Lung (tissue), 12 donors: ENCODE data around the gene TRMT44. TPM values are rescaled to one million over a fixed set of nuclear protein-coding genes. Genes with fewer than 3 reads are reported as not detected.

Experiments used
- ATAC-seq: fragments of 200-7000 bp; cut with Tn5 transposase; one replicate; pipeline ENCODE4 v1.9.1; 2020; ENCODE audit warnings: moderate number of reproducible peaks; ENCODE audit not compliant: insufficient read depth, low FRiP score
- DNase-seq, 3 donors: peaks; one replicate each; pipeline ENCODE4 v3.0.0-alpha.2; 2013 to 2017
- H3K27ac ChIP-seq, 2 donors: one replicate each; pipeline ENCODE4 v1.5.1; 2013; ENCODE audit warnings: mild to moderate bottlenecking in 2 of 2, moderate library complexity in 2 of 2, control low read depth in 1 of 2, inconsistent platforms in 1 of 2, low read depth in 1 of 2, low read length in 1 of 2
- H3K27me3 ChIP-seq, 3 donors: one replicate each; pipeline ENCODE4 v1.5.1; 2013; ENCODE audit warnings: low read length in 2 of 3; ENCODE audit not compliant: control insufficient read depth in 3 of 3, insufficient read depth in 3 of 3
- H3K36me3 ChIP-seq, 4 donors: one replicate each; pipeline ENCODE4 v1.5.1; 2013; ENCODE audit warnings: low read length in 4 of 4, mild to moderate bottlenecking in 1 of 4, moderate library complexity in 1 of 4; ENCODE audit not compliant: control insufficient read depth in 4 of 4, insufficient read depth in 4 of 4
- H3K4me1 ChIP-seq, 5 donors: one replicate each; pipeline ENCODE4 v1.5.1; 2013; ENCODE audit warnings: low read length in 5 of 5, mild to moderate bottlenecking in 2 of 5, moderate library complexity in 1 of 5; ENCODE audit not compliant: control insufficient read depth in 5 of 5, insufficient read depth in 5 of 5
- H3K4me3 ChIP-seq: one replicate; pipeline ENCODE4 v1.5.1; 2013; ENCODE audit warnings: mild to moderate bottlenecking, control low read depth, moderate library complexity
- H3K9ac ChIP-seq, 2 donors: one replicate each; pipeline ENCODE4 v1.5.1; 2013; ENCODE audit warnings: low read length in 2 of 2, control low read depth in 1 of 2; ENCODE audit not compliant: insufficient read depth in 1 of 2
- H3K9me3 ChIP-seq, 4 donors: one replicate each; pipeline ENCODE4 v1.5.1; 2013; ENCODE audit warnings: low read length in 3 of 4, mild to moderate bottlenecking in 1 of 4, moderate library complexity in 1 of 4; ENCODE audit not compliant: control insufficient read depth in 4 of 4, insufficient read depth in 3 of 4
- CTCF ChIP-seq: IDR thresholded peaks from 2 replicates; pipeline ENCODE4 v1.5.1; 2012; ENCODE audit warnings: mild to moderate bottlenecking; ENCODE audit errors: control extremely low read depth, extremely low read depth
- WGBS, 2 donors: extraction: QIAGEN DNeasy Blood & Tissue Kit; methylation state at CpG; one replicate each; pipeline ENCODE4 v1.1.7; 2013; 5-methylcytosine and 5-hydroxymethylcytosine counted together
- polyA plus RNA-seq, 2 donors: library from polyadenylated mRNA; stranded (reverse); fragments of 200-250 nt; gene quantifications; one replicate each; pipeline ENCODE4 v1.2.1, GENCODE V29; 2013
- total RNA-seq, 2 donors: library from RNA; depleted of rRNA in 1 of 2; stranded (reverse); fragments of >200 nt in 1 of 2; gene quantifications; one replicate each; pipeline ENCODE4 v1.2.1, GENCODE V29; 2014 to 2021
- donor health status: control.
- donor health status: control.
- donor health status: Bipolar disorder and iron deficiency.
- donor health status: healthy.
- donor health status: DM: yes; HTN: yes; CAD: no.

TRMT44 gene
- total and polyA plus RNA-seq, 4 donors = 7.3 to 24.8 (median 15.0) TPM

- Histone ChIP-seq H3K4me1 (peaks cover 0 to 15% (median 0%) of the 10 kb centered on the region in 5 donors), H3K36me3 (peaks cover 1 to 35% (median 26%) of the 10 kb centered on the region in 4 donors), H3K9ac (no peak overlapping the region), H3K27ac (no peak overlapping the region), H3K9me3 (no peaks in the 10 kb centered on the region), H3K4me3 (no peak overlapping the region), H3K27me3 (no peaks in the 10 kb centered on the region)
- TF ChIP-seq CTCF = no peak
- 80 to 84% methylated on average over 17 of the region's 17 CpGs for WGBS, 2 donors
- ATAC-seq (peak; percentile 30), DNase-seq (no peak)
Measured at GRCh38 chr4:8409264-8410065, 31.1 kb upstream of the TRMT44 start.

- Histone ChIP-seq H3K27me3 (no peaks in the 10 kb centered on the region), H3K4me3 (no peak overlapping the region), H3K4me1 (peaks cover 0 to 15% (median 0%) of the 10 kb centered on the region in 5 donors), H3K9me3 (no peaks in the 10 kb centered on the region), H3K27ac (no peak overlapping the region), H3K9ac (no peak overlapping the region), H3K36me3 (peaks cover 7 to 40% (median 29%) of the 10 kb centered on the region in 4 donors)
- ATAC-seq (no peak), DNase-seq (no peak)
- TF ChIP-seq CTCF = no peak
- WGBS, 2 donors = 80 to 83% methylated on average over 9 of the region's 9 CpGs
Measured at GRCh38 chr4:8410066-8410625, 30.4 kb upstream of the TRMT44 start.

- DNase-seq = peak; percentile 68 to 70 (median 69)
- no peak overlapping the region for H3K9ac ChIP-seq
- H3K36me3 ChIP-seq = peaks cover 7 to 44% (median 28%) of the 10 kb centered on the region in 4 donors
- no peak for ATAC-seq
- WGBS, 2 donors = 64 to 77% methylated on average over 26 of the region's 26 CpGs
- peaks cover 0 to 15% (median 0%) of the 10 kb centered on the region in 5 donors for H3K4me1 ChIP-seq
- no peak overlapping the region for H3K27ac ChIP-seq
- H3K9me3 ChIP-seq = no peaks in the 10 kb centered on the region
- H3K4me3 ChIP-seq = no peak overlapping the region
- no peak for TF ChIP-seq CTCF
- H3K27me3 ChIP-seq = no peaks in the 10 kb centered on the region
Measured at GRCh38 chr4:8410641-8411271, 29.8 kb upstream of the TRMT44 start.
